ENCODE measurements around the gene PTCH2.

PTCH2 gene

GRCh38 chr1:44867801-44868200 is 24.7 kb upstream of the PTCH2 start:
- DNase-seq (ENCODE audit: extremely low read depth, low read depth) = no peak
- TF ChIP-seq CTCF (IDR thresholded peaks at IDR 0.05; ENCODE audit: low read depth, low read length) = no peak

- no peak for DNase-seq (ENCODE audit: extremely low read depth, low read depth)
- TF ChIP-seq CTCF (IDR thresholded peaks at IDR 0.05; ENCODE audit: low read depth, low read length) = no peak
These were observed 19.9 kb upstream of the PTCH2 start for GRCh38 chr1:44862829-44863401.

GRCh38 chr1:44860891-44861425 is 17.9 kb upstream of the PTCH2 start:
- TF ChIP-seq CTCF (IDR thresholded peaks at IDR 0.05; ENCODE audit: low read depth, low read length) = no peak
- DNase-seq (ENCODE audit: extremely low read depth, low read depth) = no peak

GRCh38 chr1:44860331-44860730 is 17.3 kb upstream of the PTCH2 start:
- TF ChIP-seq CTCF (IDR thresholded peaks at IDR 0.05; ENCODE audit: low read depth, low read length) = no peak
- DNase-seq (ENCODE audit: extremely low read depth, low read depth) = no peak

- DNase-seq (ENCODE audit: extremely low read depth, low read depth) = no peak
- no peak for TF ChIP-seq CTCF (IDR thresholded peaks at IDR 0.05; ENCODE audit: low read depth, low read length)
These were observed 14.4 kb upstream of the PTCH2 start for GRCh38 chr1:44857446-44857845.

GRCh38 chr1:44855742-44856141 is 12.7 kb upstream of the PTCH2 start:
- DNase-seq (ENCODE audit: extremely low read depth, low read depth) = no peak
- no peak for TF ChIP-seq CTCF (IDR thresholded peaks at IDR 0.05; ENCODE audit: low read depth, low read length)

- no peak for DNase-seq (ENCODE audit: extremely low read depth, low read depth)
- no peak for TF ChIP-seq CTCF (IDR thresholded peaks at IDR 0.05; ENCODE audit: low read depth, low read length)
These were observed 11.9 kb upstream of the PTCH2 start for GRCh38 chr1:44854970-44855369.

Measured in AG09319 (cell line).